Mesendoderm (in vitro differentiated cells): ENCODE results near the gene CCDC170.
A peak's percentile ranks its signal among the peaks of the same experiment; 100 is the strongest.

Experiments
- DNase-seq: peaks from one replicate; pipeline ENCODE4 v3.0.0; 2013
- H2AK5ac ChIP-seq: 2 replicates; pipeline ENCODE4 v1.6.1; 2013; ENCODE audit warnings: low read length, inconsistent platforms
- H2BK120ac ChIP-seq: 2 replicates; pipeline ENCODE4 v1.6.1; 2013; ENCODE audit warnings: low read depth, mild to moderate bottlenecking, low read length, moderate library complexity, mixed read lengths
- H2BK15ac ChIP-seq: replicated peaks from 2 replicates; pipeline ENCODE4 v1.6.1; 2013; ENCODE audit warnings: low read depth, mild to moderate bottlenecking, moderate library complexity
- H2BK5ac ChIP-seq: 2 replicates; pipeline ENCODE4 v1.6.1; 2013; ENCODE audit warnings: low read length, inconsistent platforms
- H3K18ac ChIP-seq: 2 replicates; pipeline ENCODE4 v1.6.1; 2013; ENCODE audit warnings: mild to moderate bottlenecking, low read length, mixed read lengths
- H3K23ac ChIP-seq: one replicate; pipeline ENCODE4 v1.6.1; 2013; ENCODE audit warnings: low read length
- H3K27ac ChIP-seq: 2 replicates; pipeline ENCODE4 v1.5.1; 2013; ENCODE audit warnings: low read depth, mild to moderate bottlenecking, inconsistent platforms, low read length, moderate library complexity
- H3K27me3 ChIP-seq: 2 replicates; pipeline ENCODE4 v1.6.1; 2013; ENCODE audit warnings: low read length, control low read depth, mild to moderate bottlenecking, inconsistent platforms; ENCODE audit not compliant: insufficient read depth, poor library complexity
- H3K36me3 ChIP-seq: 2 replicates; pipeline ENCODE4 v1.6.1; 2013; ENCODE audit warnings: low read length, inconsistent platforms; ENCODE audit not compliant: control insufficient read depth, insufficient read depth
- H3K4ac ChIP-seq: one replicate; pipeline ENCODE4 v1.6.1; 2013; ENCODE audit warnings: low read depth, mild to moderate bottlenecking, low read length, moderate library complexity
- H3K4me1 ChIP-seq: 2 replicates; pipeline ENCODE4 v1.6.1; 2013; ENCODE audit warnings: low read depth, low read length, inconsistent platforms; ENCODE audit not compliant: control insufficient read depth
- H3K4me2 ChIP-seq: 2 replicates; pipeline ENCODE4 v1.6.1; 2013; ENCODE audit warnings: low read length
- H3K4me3 ChIP-seq: 2 replicates; pipeline ENCODE4 v1.5.1; 2013; ENCODE audit warnings: mild to moderate bottlenecking, low read length
- H3K56ac ChIP-seq: one replicate; pipeline ENCODE4 v1.6.1; 2013; ENCODE audit warnings: low read length
- H3K79me1 ChIP-seq: 2 replicates; pipeline ENCODE4 v1.6.1; 2013; ENCODE audit warnings: low read length, inconsistent platforms
- H3K79me2 ChIP-seq: 2 replicates; pipeline ENCODE4 v1.6.1; 2013; ENCODE audit warnings: mild to moderate bottlenecking, low read length; ENCODE audit not compliant: control insufficient read depth, insufficient read depth
- H3K9ac ChIP-seq: 2 replicates; pipeline ENCODE4 v1.6.1; 2013; ENCODE audit warnings: low read length, inconsistent platforms
- H4K5ac ChIP-seq: one replicate; pipeline ENCODE4 v1.6.1; 2013; ENCODE audit warnings: low read length
- H4K8ac ChIP-seq: one replicate; pipeline ENCODE4 v1.6.1; 2013; ENCODE audit warnings: low read depth, mild to moderate bottlenecking, control low read depth, low read length, moderate library complexity
- WGBS: extraction: QIAGEN DNeasy Blood & Tissue Kit; methylation state at CpG from one replicate; pipeline ENCODE4 v1.1.7; 2013; ENCODE audit warnings: low lambda C conversion rate, missing lambda C conversion rate; ENCODE audit not compliant: insufficient coverage; ENCODE audit errors: extremely low coverage; 5-methylcytosine and 5-hydroxymethylcytosine counted together

The CCDC170 gene

DNA sequence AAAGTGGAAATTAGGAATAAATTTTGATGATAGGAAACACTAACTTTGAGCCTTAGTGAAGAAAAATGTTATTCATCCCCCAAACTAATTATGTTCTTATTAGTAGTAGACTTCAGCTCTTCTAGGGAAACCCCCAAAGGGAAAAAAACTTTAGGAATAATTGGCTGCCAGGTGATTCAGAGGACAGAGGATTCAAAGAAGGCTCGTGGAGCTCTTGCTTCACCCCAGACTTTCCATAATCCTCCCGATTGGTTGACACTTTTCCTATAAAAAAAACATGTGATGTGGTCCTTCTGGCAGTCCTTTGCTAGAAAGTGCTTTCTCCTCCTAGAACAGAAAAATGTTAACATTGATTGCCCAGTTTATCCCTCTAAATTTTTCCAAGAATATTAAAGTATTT is 5.6 kb upstream of the CCDC170 start:
- no peak overlapping the region for H2AK5ac ChIP-seq
- no peak overlapping the region for H3K4me3 ChIP-seq
- no peaks in the 10 kb centered on the region for H3K36me3 ChIP-seq
- no peaks in the 10 kb centered on the region for H3K4me1 ChIP-seq
- no peak overlapping the region for H4K8ac ChIP-seq
- no peak overlapping the region for H3K56ac ChIP-seq
- no peaks in the 10 kb centered on the region for H3K27me3 ChIP-seq
- no peak overlapping the region for H4K5ac ChIP-seq
- no peak overlapping the region for H3K9ac ChIP-seq
- H3K27ac ChIP-seq = no peak overlapping the region
- WGBS = no CpG with 5 or more reads among the region's 2 CpGs
- H3K4ac ChIP-seq = no peak overlapping the region
- H3K79me1 ChIP-seq = no peaks in the 10 kb centered on the region
- DNase-seq = no peak
- H3K23ac ChIP-seq = no peak overlapping the region
- H3K18ac ChIP-seq = no peak overlapping the region
- no peak overlapping the region for H2BK5ac ChIP-seq
- H3K79me2 ChIP-seq = no peaks in the 10 kb centered on the region
- H2BK15ac ChIP-seq = no peak overlapping the region
- H2BK120ac ChIP-seq = no peak overlapping the region
- H3K4me2 ChIP-seq = no peak overlapping the region

DNA sequence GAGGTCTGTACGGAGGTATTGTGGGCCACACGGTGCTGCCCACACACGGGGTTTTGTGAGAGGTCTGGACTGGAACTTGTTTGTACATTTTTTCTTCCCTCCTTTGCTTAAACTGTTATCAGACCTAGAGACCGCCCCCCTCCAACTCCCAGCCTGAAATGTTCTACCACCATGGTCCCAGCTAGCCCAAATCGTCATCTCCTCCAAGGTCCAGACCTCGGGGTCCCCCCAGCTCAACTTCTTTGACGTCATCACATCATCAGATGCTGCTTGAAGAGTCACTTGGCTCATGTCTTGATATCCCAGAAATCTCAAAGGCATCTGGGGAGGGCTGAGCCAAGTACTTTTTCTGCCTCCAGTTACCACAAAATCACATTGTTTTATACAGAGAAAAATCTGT is 2.8 kb upstream of the CCDC170 start:
- no peak overlapping the region for H2BK15ac ChIP-seq
- WGBS = no CpG with 5 or more reads among the region's 7 CpGs
- no peaks in the 10 kb centered on the region for H3K27me3 ChIP-seq

DNA sequence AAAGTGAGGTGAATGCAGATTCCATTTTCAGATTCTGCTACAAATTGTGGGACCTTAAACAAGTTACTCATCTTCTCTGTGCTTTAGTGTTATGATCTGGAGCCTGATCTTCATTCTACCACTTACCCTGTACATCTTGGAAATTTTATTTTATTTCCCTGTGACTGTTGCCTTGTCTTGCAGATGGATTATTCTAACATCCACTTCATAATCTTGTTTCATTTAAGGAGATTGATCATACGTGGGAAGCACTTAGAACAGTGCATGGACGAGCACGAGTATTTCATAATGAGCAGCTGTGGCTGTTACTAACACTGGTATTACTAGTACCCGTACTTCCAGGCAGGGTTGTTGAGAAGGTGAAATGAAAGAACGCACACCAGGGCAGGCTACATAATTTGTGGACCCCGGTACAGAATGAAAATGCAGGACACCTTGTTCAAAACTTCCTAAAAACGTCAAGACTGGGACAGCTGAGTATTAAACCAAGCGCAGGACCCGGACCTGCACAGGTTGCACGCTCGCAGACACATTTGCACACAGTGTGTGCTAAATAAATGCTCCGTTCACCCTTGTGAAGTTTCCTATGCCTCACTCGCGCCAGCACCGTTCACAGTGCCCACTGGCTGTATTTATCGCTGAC is 535 bp upstream of the CCDC170 start:
- H3K27me3 ChIP-seq = no peaks in the 10 kb centered on the region
- no peak for DNase-seq
- no peak overlapping the region for H2AK5ac ChIP-seq
- H2BK120ac ChIP-seq = no peak overlapping the region
- peak overlapping the region; percentile 53 for H3K9ac ChIP-seq
- H3K4me1 ChIP-seq = no peaks in the 10 kb centered on the region
- no peak overlapping the region for H4K5ac ChIP-seq
- H3K56ac ChIP-seq = peak overlapping the region; percentile 72
- no peak overlapping the region for H3K27ac ChIP-seq
- peak overlapping the region; percentile 22 for H3K4me3 ChIP-seq
- no peak overlapping the region for H3K4ac ChIP-seq
- no peak overlapping the region for H3K23ac ChIP-seq
- H2BK15ac ChIP-seq = no peak overlapping the region
- H3K36me3 ChIP-seq = no peaks in the 10 kb centered on the region
- H3K79me1 ChIP-seq = no peaks in the 10 kb centered on the region
- WGBS = no CpG with 5 or more reads among the region's 16 CpGs
- no peaks in the 10 kb centered on the region for H3K79me2 ChIP-seq
- no peak overlapping the region for H4K8ac ChIP-seq
- H3K4me2 ChIP-seq = peak overlapping the region; percentile 58
- no peak overlapping the region for H2BK5ac ChIP-seq
- peak overlapping the region; percentile 33 for H3K18ac ChIP-seq

More for the DNA sequence above, 2.8 kb upstream of the CCDC170 start:
- Histone ChIP-seq H3K23ac (no peak overlapping the region), H3K4me2 (no peak overlapping the region), H3K36me3 (no peaks in the 10 kb centered on the region), H2AK5ac (no peak overlapping the region), H2BK120ac (no peak overlapping the region), H3K9ac (no peak overlapping the region), H3K4me1 (no peaks in the 10 kb centered on the region), H3K18ac (no peak overlapping the region), H4K8ac (no peak overlapping the region), H3K4me3 (no peak overlapping the region), H3K4ac (no peak overlapping the region), H3K79me2 (no peaks in the 10 kb centered on the region), H4K5ac (no peak overlapping the region), H3K79me1 (no peaks in the 10 kb centered on the region), H3K56ac (no peak overlapping the region), H2BK5ac (no peak overlapping the region), H3K27ac (no peak overlapping the region)
- DNase-seq = no peak

DNA sequence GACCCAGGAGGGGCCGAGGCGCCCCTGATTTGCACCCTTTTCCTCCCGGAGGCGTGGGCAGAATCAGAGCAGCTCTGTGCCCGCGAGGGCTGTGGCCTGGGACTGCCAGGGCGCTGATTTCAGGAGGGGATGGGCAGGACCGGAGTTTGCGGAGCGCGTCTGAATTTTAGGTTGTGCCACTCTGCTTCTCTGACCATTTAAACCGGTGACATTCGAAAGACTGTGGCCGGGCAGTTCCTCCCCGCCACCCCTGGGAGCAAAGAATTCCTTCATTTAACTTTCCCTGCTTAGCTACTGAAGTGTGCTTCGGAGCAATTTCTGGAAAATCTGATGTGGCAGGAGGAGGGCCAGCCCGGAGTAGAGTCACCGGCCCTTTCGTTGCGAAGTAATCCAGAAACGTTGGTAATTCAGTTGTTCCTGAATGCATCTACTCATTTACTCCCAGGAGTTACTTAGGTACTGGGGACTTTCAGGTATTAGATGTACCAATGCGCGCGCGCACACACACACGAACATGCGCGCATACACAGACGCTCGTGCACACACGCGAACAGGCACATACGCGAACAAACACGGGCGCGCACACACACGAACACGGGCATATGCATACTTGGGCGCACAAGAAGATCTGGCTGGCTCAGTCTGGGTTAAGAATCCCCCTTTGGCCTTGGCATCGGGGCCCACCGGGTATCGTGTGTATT is 568 bp downstream of the CCDC170 start:
- H3K27me3 ChIP-seq = no peaks in the 10 kb centered on the region
- WGBS = no CpG with 5 or more reads among the region's 43 CpGs
- H3K4me2 ChIP-seq = peak overlapping the region; percentile 58

DNA sequence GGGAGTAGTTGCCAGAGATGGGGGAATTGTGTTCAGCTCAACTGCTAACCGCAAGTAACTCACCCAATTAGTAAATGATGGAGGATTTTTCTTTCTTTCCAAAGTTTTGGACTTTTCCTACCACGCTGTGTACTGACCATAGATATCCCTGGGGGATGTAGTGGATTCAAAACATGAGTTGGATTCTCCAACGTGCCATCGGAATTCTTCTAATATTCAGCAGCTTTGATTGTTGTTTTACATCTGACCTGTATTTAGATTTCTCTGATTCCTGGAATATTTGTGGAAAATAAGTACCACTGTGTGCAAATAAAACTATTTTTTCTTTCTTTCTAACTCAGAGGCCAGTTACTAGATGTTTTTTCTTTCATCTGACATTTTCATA is 1.1 kb downstream of the CCDC170 start:
- H3K4ac ChIP-seq = no peak overlapping the region
- WGBS = no CpG with 5 or more reads among the region's 4 CpGs
- no peak for DNase-seq
- H3K4me1 ChIP-seq = no peaks in the 10 kb centered on the region
- no peak overlapping the region for H2BK5ac ChIP-seq
- no peak overlapping the region for H3K27ac ChIP-seq
- no peaks in the 10 kb centered on the region for H3K79me2 ChIP-seq
- H3K9ac ChIP-seq = no peak overlapping the region
- peak overlapping the region; percentile 21 for H3K4me2 ChIP-seq
- H3K79me1 ChIP-seq = no peaks in the 10 kb centered on the region
- H2AK5ac ChIP-seq = no peak overlapping the region
- H4K5ac ChIP-seq = no peak overlapping the region
- no peak overlapping the region for H3K4me3 ChIP-seq
- peak overlapping the region; percentile 73 for H3K56ac ChIP-seq
- H4K8ac ChIP-seq = no peak overlapping the region
- no peak overlapping the region for H2BK15ac ChIP-seq
- no peak overlapping the region for H2BK120ac ChIP-seq
- H3K18ac ChIP-seq = no peak overlapping the region
- H3K23ac ChIP-seq = no peak overlapping the region
- H3K27me3 ChIP-seq = no peaks in the 10 kb centered on the region
- H3K36me3 ChIP-seq = no peaks in the 10 kb centered on the region

More for the DNA sequence above, 568 bp downstream of the CCDC170 start:
- no peak overlapping the region for H2BK5ac ChIP-seq
- no peak overlapping the region for H2BK120ac ChIP-seq
- peak overlapping the region; percentile 33 for H3K18ac ChIP-seq
- H2AK5ac ChIP-seq = no peak overlapping the region
- H3K4me3 ChIP-seq = peak overlapping the region; percentile 22
- H3K79me1 ChIP-seq = no peaks in the 10 kb centered on the region
- H3K36me3 ChIP-seq = no peaks in the 10 kb centered on the region
- peak overlapping the region; percentile 73 for H3K56ac ChIP-seq
- no peak overlapping the region for H3K4ac ChIP-seq
- H3K9ac ChIP-seq = peak overlapping the region; percentile 53
- H3K4me1 ChIP-seq = no peaks in the 10 kb centered on the region
- no peak overlapping the region for H3K27ac ChIP-seq
- no peak overlapping the region for H2BK15ac ChIP-seq
- H4K8ac ChIP-seq = no peak overlapping the region
- no peak overlapping the region for H3K23ac ChIP-seq
- H4K5ac ChIP-seq = no peak overlapping the region
- peak; percentile 35 for DNase-seq
- H3K79me2 ChIP-seq = no peaks in the 10 kb centered on the region
